ENCODE results near the gene ADORA2A.

Gene ADORA2A

DNA sequence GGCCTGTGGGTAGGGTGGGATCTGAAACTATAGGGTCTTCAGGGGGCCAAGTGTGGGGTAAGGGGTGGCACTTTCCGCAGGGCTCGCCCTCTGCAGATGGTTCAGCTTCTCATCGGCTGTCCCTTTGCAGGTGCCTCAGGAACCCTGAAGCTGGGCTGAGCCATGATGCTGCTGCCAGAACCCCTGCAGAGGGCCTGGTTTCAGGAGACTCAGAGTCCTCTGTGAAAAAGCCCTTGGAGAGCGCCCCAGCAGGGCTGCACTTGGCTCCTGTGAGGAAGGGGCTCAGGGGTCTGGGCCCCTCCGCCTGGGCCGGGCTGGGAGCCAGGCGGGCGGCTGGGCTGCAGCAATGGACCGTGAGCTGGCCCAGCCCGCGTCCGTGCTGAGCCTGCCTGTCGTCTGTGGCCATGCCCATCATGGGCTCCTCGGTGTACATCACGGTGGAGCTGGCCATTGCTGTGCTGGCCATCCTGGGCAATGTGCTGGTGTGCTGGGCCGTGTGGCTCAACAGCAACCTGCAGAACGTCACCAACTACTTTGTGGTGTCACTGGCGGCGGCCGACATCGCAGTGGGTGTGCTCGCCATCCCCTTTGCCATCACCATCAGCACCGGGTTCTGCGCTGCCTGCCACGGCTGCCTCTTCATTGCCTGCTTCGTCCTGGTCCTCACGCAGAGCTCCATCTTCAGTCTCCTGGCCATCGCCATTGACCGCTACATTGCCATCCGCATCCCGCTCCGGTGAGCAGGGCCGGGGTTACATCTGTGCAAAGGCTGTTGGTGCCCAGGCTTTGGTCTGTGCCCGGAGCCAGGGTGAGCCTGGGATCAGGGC, 5.8 kb downstream of the ADORA2A start:
- DNase-seq (ENCODE audit: low read depth), result no peak

GRCh38 chr22:24433828-24434470, 6.5 kb downstream of the ADORA2A start:
- no peak for DNase-seq (ENCODE audit: low read depth)

GRCh38 chr22:24434471-24435322, 7.3 kb downstream of the ADORA2A start:
- peak; percentile 37 for DNase-seq (ENCODE audit: low read depth)

- DNase-seq (ENCODE audit: low read depth), result no peak
These were observed 7.9 kb downstream of the ADORA2A start for GRCh38 chr22:24435323-24435645.

DNA sequence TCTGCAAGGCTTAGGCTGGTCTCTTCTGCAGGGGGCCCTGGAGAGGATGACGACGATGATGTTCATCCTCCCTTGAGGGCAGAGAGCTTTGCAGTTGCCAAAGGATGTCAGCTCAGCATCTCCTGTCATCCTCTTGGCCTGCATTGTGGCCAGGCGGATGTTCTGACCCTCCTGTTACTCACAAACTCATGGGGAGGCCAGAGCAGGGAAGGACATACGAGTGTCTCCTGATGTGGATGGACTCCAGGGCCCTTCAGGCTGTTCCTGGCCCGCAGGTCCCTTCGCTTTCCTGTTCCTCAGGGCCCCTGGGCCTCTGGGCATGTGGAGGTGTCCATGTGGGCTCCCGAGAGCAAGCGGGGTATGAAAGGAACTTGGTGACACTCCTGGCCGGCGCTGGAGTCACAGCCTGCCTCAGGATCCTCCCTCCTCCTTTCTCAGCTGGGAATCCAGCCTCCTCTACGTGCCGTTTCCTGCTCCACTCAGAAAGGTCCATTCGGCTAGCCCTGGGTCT, 8.5 kb downstream of the ADORA2A start:
- DNase-seq (ENCODE audit: low read depth), result no peak

- no peak for DNase-seq (ENCODE audit: low read depth)
These were observed 9.2 kb downstream of the ADORA2A start for GRCh38 chr22:24436553-24436952.

DNA sequence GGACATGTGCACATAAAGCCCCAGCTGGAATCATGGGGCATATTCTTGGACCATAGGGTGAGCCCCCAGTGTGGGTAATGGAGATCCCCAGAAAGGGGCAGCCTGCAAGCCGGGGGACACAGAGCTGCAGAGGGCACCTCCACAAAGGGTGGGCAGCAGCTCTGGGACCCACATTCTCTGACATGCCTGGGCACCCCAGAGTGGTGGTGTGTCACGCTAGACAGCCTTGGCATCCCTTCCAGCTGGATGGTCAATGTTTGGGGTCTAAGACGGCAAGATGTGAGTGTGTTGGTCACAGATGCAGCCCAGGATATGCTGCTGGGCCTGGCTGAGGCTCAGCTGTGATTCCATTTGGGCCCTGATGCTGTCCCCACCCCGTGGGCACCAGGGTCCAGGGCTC, 9.7 kb downstream of the ADORA2A start:
- DNase-seq (ENCODE audit: low read depth), result no peak

GRCh38 chr22:24437741-24438328, 10.4 kb downstream of the ADORA2A start:
- no peak for DNase-seq (ENCODE audit: low read depth)

- no peak for DNase-seq (ENCODE audit: low read depth)
These were observed 12.9 kb downstream of the ADORA2A start for GRCh38 chr22:24440270-24440717.

DNA sequence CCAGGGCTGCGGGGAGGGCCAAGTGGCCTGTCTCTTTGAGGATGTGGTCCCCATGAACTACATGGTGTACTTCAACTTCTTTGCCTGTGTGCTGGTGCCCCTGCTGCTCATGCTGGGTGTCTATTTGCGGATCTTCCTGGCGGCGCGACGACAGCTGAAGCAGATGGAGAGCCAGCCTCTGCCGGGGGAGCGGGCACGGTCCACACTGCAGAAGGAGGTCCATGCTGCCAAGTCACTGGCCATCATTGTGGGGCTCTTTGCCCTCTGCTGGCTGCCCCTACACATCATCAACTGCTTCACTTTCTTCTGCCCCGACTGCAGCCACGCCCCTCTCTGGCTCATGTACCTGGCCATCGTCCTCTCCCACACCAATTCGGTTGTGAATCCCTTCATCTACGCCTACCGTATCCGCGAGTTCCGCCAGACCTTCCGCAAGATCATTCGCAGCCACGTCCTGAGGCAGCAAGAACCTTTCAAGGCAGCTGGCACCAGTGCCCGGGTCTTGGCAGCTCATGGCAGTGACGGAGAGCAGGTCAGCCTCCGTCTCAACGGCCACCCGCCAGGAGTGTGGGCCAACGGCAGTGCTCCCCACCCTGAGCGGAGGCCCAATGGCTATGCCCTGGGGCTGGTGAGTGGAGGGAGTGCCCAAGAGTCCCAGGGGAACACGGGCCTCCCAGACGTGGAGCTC, 13.5 kb downstream of the ADORA2A start:
- no peak for DNase-seq (ENCODE audit: low read depth)

DNA sequence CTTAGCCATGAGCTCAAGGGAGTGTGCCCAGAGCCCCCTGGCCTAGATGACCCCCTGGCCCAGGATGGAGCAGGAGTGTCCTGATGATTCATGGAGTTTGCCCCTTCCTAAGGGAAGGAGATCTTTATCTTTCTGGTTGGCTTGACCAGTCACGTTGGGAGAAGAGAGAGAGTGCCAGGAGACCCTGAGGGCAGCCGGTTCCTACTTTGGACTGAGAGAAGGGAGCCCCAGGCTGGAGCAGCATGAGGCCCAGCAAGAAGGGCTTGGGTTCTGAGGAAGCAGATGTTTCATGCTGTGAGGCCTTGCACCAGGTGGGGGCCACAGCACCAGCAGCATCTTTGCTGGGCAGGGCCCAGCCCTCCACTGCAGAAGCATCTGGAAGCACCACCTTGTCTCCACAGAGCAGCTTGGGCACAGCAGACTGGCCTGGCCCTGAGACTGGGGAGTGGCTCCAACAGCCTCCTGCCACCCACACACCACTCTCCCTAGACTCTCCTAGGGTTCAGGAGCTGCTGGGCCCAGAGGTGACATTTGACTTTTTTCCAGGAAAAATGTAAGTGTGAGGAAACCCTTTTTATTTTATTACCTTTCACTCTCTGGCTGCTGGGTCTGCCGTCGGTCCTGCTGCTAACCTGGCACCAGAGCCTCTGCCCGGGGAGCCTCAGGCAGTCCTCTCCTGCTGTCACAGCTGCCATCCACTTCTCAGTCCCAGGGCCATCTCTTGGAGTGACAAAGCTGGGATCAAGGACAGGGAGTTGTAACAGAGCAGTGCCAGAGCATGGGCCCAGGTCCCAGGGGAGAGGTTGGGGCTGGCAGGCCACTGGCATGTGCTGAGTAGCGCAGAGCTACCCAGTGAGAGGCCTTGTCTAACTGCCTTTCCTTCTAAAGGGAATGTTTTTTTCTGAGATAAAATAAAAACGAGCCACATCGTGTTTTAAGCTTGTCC, 14.3 kb downstream of the ADORA2A start:
- no peak for DNase-seq (ENCODE audit: low read depth)

GRCh38 chr22:24442352-24442744, 14.9 kb downstream of the ADORA2A start:
- DNase-seq (ENCODE audit: low read depth), result no peak

GRCh38 chr22:24443668-24444067, 16.3 kb downstream of the ADORA2A start:
- DNase-seq (ENCODE audit: low read depth), result no peak

- no peak for DNase-seq (ENCODE audit: low read depth)
These were observed 16.9 kb downstream of the ADORA2A start for GRCh38 chr22:24444251-24444650.

DNA sequence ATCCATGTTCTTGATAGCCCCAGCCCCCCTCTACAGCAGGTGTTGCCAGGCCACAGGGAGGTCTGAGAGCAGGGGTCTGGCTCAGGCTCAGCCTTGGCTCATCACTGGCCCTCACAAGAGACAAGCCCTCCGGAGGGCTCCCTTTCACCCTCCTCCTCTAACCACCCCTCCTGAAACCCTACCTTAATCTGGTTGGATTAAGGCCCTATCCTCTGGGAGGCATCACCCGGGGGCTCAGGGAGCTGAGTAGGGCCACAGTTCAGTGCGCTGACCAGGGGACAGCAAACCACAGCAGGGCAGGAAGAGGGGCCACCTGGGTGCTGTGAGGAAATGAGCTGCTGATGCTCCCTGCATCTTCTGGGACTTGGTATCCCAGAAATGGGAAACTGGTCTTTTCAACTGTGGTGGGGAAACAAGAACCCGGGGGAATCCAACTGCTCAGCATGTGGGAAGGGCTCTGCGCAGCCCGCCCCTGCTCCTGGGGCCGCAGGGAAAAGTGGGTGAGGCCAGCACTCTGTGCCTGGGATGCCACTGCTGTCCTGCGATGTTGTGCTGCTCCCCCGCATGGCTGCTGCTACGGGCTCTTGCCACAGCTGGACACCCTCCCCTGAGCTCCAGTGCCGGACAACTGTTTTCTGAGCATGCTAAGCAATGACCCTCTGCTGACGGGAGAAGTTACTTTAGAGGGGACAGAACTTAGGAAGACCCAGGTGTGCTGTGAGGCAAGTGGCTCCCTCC, 17.5 kb downstream of the ADORA2A start:
- DNase-seq (ENCODE audit: low read depth), result no peak

DNA sequence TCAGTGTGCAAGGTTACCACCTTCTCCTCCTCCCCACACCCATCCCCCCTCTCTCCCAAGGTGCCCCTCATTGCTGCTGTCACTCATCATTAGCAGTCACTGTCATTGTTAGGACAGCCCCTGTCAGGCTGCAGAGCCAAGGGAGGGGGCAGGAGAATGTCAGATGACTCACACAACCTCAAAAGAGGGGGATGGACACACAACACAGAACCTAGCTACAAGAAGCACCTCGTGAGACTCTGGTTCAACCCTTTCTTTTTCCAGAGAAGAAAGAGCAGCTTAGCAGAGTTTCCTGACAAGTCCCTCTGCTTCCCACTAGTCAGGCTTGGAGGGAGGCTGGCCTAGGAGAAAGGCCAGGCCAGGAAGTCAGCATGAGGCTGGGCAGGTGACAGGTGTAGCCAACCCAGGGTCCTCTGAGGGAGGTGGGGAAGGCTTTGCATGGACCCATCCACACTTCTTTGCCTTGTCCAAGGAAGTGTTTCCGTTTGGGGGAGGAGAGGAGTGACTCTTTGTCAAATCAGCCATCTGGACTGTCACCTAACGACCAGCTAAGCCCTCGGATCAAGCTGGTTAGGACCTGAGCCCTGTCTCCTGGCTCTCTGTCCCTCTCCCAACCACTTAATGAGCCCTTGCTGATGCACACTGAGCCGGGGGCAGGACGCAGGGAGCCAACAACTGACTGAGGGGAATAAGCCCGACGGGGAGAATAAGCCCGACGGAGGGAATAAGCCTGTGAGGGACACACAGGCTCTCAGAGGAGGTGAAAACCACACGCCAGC, 18.3 kb downstream of the ADORA2A start:
- DNase-seq (ENCODE audit: low read depth), result no peak

- DNase-seq (ENCODE audit: low read depth), result no peak
These were observed 18.8 kb downstream of the ADORA2A start for GRCh38 chr22:24446260-24446611.

- DNase-seq (ENCODE audit: low read depth), result no peak
These were observed 23.2 kb downstream of the ADORA2A start for GRCh38 chr22:24450610-24451009.

- no peak for DNase-seq (ENCODE audit: low read depth)
These were observed 23.8 kb downstream of the ADORA2A start for GRCh38 chr22:24451162-24451561.
